Measurements from ENCODE around the gene DENND11.

DNA sequence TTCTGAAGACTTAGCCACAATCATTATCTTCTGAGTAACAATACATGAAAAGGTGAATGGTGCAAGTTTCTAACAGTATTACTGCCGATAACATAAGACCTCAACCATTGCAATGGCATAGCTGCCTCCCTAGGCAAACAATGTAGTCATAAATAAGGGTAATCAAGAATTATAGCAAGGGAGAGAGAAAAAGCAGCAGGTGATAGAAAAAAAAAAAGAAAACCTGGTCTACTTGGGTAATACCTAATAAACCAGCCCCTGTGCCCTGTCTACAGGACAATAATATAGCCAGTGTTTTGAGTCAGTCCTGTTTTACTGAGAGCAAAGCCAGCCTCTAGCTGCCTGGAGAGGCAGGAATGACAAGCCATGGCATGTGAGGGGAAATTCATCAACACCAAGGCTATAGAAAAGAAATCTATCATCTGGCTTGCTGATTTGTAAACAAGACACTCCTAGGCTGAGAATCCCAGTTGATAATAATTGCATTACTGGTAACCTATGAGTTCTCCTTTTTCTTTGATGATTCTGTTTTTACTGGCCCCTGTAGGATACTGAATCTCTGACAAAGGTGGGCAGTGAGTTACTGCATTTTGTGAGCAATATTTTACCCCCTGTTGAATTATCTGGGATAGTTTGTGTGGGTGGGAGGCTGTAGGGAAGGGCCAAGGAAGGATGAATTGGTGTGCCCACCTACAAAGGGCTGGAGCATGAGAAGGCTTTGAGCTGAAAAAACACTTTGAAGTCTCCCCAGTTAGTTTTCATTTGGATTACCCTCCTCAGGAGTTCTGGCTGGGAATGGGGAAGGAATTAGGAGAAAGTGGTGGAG, 4.5 kb upstream of the DENND11 start:
- no peak for TF ChIP-seq CTCF (IDR thresholded peaks at IDR 0.05)
- TF ChIP-seq POLR2A (IDR thresholded peaks at IDR 0.05) = no peak
